Neural crest cell (in vitro differentiated cells): ENCODE measurements around the gene ZDHHC19. TPM values are rescaled to one million over a fixed set of nuclear protein-coding genes. Genes with fewer than 3 reads are reported as not detected.

Experiments used
- DNase-seq: peaks from one replicate; pipeline ENCODE4 v3.0.0; 2021; ENCODE audit warnings: low read depth, mixed read lengths, low spot score
- H3K27ac Mint-ChIP-seq: one replicate; pipeline ENCODE4 v1.8.0; 2021; ENCODE audit warnings: mild to moderate bottlenecking, mixed read lengths; ENCODE audit not compliant: unreplicated experiment
- H3K27me3 Mint-ChIP-seq: 2 replicates; pipeline ENCODE4 v1.8.0; 2021; ENCODE audit warnings: low read depth, mild to moderate bottlenecking, mixed read lengths
- H3K36me3 Mint-ChIP-seq: 2 replicates; pipeline ENCODE4 v1.8.0; 2021; ENCODE audit warnings: low read depth, mild to moderate bottlenecking, mixed read lengths
- H3K4me1 Mint-ChIP-seq: 2 replicates; pipeline ENCODE4 v1.8.0; 2021; ENCODE audit warnings: mixed read lengths
- H3K4me3 Mint-ChIP-seq: one replicate; pipeline ENCODE4 v1.8.0; 2021; ENCODE audit warnings: mild to moderate bottlenecking, mixed read lengths
- H3K9me3 Mint-ChIP-seq: 2 replicates; pipeline ENCODE4 v1.8.0; 2021; ENCODE audit warnings: mixed read lengths
- total RNA-seq: library from RNA; stranded (reverse); gene quantifications from 2 replicates; pipeline ENCODE4 v1.2.1, GENCODE V29; 2021
- TF ChIP-seq, protein P1 (sequence below): fragments of 200-600 bp; sonication (generic); conservative IDR thresholded peaks from 2 replicates; pipeline ENCODE4 v1.5.0; 2021; ENCODE audit warnings: antibody characterized with exemption, mild to moderate bottlenecking

The ZDHHC19 gene
- total RNA-seq, 1 donor from 2014 or later, result not detected

DNA sequence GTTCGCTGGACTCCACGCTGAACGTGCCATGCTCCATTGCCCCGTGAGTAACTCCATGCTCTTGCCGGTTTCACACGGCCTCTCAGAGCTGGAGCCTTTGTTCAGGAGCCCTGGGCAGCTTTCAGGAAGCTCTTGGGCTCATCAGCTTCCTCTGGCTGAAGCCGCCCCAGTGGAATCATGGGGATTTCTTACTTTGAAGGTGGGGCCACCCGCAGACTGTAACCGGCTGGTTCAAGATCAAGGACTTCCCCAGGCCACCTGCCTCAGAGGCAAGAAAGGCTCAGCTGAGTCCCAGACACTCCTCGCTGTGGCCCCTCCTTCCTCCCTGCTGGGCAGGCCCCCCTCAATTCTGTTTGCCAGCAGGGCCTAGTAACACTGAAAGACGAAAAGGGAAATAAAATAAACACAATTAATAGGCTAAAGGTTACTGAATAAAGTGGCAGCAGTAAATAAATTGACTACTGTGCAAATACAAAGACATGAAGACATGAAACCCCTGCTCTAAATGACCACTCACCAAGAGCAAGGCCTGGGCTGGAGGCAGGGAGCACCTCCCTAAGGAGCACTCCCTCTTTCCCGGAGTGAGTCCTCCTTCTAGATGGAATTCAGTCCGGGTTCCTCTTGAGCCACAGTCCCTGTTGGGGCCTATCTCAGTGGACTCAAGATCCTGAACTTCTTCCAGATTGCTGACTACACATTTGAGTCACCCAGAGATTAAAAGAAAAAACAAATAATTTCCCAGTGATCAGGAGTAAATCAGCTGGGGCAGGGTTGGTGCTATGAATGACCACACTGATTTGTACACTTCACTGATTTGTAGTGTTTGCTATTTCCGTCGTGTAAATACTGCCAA is 51.0 kb downstream of the ZDHHC19 start:
- H3K9me3 Mint-ChIP-seq, result no peaks in the 10 kb centered on the region
- peaks cover 13% of the 10 kb centered on the region for H3K4me1 Mint-ChIP-seq
- H3K27ac Mint-ChIP-seq, result no peak overlapping the region
- H3K27me3 Mint-ChIP-seq, result no peaks in the 10 kb centered on the region
- no peaks in the 10 kb centered on the region for H3K36me3 Mint-ChIP-seq
- H3K4me3 Mint-ChIP-seq, result no peak overlapping the region
- DNase-seq, result no peak
- TF ChIP-seq, protein P1, sequence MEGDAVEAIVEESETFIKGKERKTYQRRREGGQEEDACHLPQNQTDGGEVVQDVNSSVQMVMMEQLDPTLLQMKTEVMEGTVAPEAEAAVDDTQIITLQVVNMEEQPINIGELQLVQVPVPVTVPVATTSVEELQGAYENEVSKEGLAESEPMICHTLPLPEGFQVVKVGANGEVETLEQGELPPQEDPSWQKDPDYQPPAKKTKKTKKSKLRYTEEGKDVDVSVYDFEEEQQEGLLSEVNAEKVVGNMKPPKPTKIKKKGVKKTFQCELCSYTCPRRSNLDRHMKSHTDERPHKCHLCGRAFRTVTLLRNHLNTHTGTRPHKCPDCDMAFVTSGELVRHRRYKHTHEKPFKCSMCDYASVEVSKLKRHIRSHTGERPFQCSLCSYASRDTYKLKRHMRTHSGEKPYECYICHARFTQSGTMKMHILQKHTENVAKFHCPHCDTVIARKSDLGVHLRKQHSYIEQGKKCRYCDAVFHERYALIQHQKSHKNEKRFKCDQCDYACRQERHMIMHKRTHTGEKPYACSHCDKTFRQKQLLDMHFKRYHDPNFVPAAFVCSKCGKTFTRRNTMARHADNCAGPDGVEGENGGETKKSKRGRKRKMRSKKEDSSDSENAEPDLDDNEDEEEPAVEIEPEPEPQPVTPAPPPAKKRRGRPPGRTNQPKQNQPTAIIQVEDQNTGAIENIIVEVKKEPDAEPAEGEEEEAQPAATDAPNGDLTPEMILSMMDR, result no peak

DNA sequence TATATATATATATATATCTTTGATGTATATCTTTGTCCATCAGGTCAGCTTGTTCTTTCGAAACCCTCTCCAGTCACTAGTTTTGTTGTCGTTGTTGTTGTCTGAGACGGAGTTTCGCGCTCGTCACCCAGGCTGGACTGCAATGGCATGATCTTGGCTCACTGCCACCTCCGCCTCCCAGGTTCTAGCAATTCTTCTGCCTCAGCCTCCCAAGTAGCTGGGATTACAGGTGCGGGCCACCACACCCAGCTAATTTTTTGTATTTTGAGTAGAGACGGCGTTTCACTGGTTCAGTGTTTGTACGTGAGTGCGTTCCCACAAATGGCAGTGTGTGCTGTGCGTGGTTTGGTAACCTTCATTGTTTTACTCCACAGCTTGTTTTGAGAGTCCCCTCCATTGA is 51.7 kb downstream of the ZDHHC19 start:
- Mint-ChIP-seq H3K4me1 (peaks cover 13% of the 10 kb centered on the region), H3K27me3 (no peaks in the 10 kb centered on the region), H3K4me3 (no peak overlapping the region), H3K9me3 (no peaks in the 10 kb centered on the region), H3K36me3 (no peaks in the 10 kb centered on the region), H3K27ac (no peak overlapping the region)
- no peak for DNase-seq
- TF ChIP-seq, protein P1, result no peak

DNA sequence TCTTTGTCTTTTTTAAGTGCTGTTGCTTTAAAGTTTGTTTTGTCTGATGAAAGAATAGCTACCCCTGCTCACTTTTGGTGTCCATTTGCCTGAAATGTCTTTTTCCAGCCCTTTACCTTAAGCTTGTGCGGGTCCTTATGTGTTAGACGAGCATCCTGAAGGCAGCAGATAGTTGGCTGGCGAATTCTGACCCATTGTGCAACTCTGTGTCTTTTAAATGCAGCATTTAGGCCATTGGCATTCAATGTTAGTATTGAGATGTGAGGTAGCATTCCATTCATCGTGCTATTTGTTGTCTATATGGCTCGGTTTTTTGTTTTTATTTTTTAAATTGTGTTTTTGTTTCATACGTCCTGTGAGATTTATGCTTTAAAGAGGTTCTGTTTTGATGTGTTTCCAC is 55.0 kb downstream of the ZDHHC19 start:
- Mint-ChIP-seq H3K27me3 (no peaks in the 10 kb centered on the region), H3K4me1 (peaks cover 13% of the 10 kb centered on the region), H3K9me3 (peaks cover 2% of the 10 kb centered on the region), H3K36me3 (no peaks in the 10 kb centered on the region), H3K27ac (no peak overlapping the region), H3K4me3 (no peak overlapping the region)
- TF ChIP-seq, protein P1, result no peak
- no peak for DNase-seq

DNA sequence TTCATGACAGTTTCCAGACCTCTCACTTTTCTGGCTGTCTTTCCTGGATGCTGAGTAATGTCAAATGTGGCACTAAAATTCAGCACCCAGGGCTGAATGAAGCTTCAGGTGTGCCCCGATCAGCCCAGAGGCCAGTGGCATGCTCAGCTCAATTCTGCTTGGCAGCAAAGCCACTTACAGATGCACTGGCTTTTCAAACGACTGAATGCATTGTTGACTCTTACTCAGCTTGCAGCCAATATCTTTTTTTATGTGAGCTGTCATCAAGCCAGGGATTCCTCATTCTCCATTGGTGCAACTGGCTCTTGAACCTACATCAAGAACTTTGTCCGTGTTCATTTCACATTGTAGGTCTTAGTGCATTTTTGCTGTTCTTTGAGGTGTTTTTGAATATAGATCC is 60.7 kb downstream of the ZDHHC19 start:
- no peaks in the 10 kb centered on the region for H3K4me1 Mint-ChIP-seq
- TF ChIP-seq, protein P1, result no peak
- H3K9me3 Mint-ChIP-seq, result peaks cover 7% of the 10 kb centered on the region
- no peak overlapping the region for H3K27ac Mint-ChIP-seq
- peaks cover 2% of the 10 kb centered on the region for H3K36me3 Mint-ChIP-seq
- no peak for DNase-seq
- H3K27me3 Mint-ChIP-seq, result no peaks in the 10 kb centered on the region
- H3K4me3 Mint-ChIP-seq, result no peak overlapping the region

DNA sequence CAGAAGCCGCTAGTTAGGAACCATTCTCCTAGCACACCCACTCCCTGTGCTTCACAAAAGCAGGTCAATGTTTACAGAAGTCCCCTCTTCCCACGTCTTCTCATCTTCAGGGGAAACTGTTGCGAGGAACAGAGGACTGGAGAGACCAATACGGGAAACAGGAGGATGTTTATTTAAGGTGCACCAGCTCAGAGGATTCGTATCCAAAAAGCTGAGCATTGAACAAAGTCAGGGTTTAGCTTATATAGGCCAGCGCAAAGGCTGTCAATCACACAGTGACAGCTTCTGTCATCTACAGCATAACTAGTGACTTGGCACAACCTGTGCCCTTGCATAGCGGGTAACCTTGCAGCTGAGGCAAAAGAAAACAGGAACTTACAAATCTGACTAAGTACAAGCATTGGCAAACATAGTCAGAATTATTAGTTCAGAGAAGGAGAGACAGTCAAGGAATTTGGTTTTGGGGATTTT is 61.3 kb downstream of the ZDHHC19 start:
- Mint-ChIP-seq H3K27ac (no peak overlapping the region), H3K4me1 (no peaks in the 10 kb centered on the region), H3K4me3 (no peak overlapping the region), H3K27me3 (no peaks in the 10 kb centered on the region), H3K9me3 (peaks cover 7% of the 10 kb centered on the region), H3K36me3 (peaks cover 2% of the 10 kb centered on the region)
- no peak for DNase-seq
- TF ChIP-seq, protein P1, result no peak
